ENCODE results near the gene TMC1.

GRCh38 chr9:72554221-72554641, 32.8 kb downstream of the TMC1 start:
- TF ChIP-seq CTCF (conservative IDR thresholded peaks at IDR 0.05) = no peak
- no peak for TF ChIP-seq ZFX (IDR thresholded peaks at IDR 0.05)
